DLD1 (cell line): ENCODE measurements around the gene NUP93.

ENCODE experiments used
- in situ Hi-C: cut with HindIII; loops from 2 replicates; pipeline ENCODE4 v1.10.0; 2017; ENCODE audit warnings: low sequenced_read_pairs

Gene NUP93

GRCh38 chr16:56885446-56886162 is 155.7 kb downstream of the NUP93 start:
- in situ Hi-C loops, result no loop called here

- in situ Hi-C loops, result no loop called here
Measured at GRCh38 chr16:56886296-56886695, 156.4 kb downstream of the NUP93 start.

DNA sequence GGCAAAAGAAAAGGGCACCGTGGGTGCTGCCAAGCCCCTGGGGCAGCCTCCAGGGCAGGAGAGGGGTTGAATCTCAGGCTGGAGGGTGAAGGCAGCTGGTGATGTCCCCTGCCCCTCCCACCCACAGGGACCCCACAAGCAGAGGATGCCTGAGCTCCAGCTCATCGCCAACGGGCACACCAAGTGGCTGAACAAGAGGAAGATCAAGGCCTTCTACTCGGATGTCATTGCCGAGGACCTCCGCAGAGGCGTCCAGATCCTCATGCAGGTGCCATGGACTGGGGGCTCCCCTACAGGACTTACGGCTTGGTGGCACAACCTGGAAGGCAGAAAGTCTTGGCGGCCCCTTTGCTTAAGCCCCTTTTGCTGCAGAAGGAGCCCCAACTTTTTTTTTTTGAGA is 156.9 kb downstream of the NUP93 start:
- in situ Hi-C loops, result no loop called here

GRCh38 chr16:56888806-56889205 is 158.9 kb downstream of the NUP93 start:
- in situ Hi-C loops, result no loop called here

- in situ Hi-C loops, result no loop called here
Measured at GRCh38 chr16:56889206-56889605, 159.3 kb downstream of the NUP93 start.

- in situ Hi-C loops, result no loop called here
Measured at GRCh38 chr16:56891685-56892084, 161.8 kb downstream of the NUP93 start.

- in situ Hi-C loops, result no loop called here
Measured at GRCh38 chr16:56892705-56893104, 162.8 kb downstream of the NUP93 start.

- in situ Hi-C loops, result no loop called here
Measured at GRCh38 chr16:56894331-56894917, 164.5 kb downstream of the NUP93 start.

GRCh38 chr16:56895813-56896212 is 165.9 kb downstream of the NUP93 start:
- in situ Hi-C loops, result no loop called here

DNA sequence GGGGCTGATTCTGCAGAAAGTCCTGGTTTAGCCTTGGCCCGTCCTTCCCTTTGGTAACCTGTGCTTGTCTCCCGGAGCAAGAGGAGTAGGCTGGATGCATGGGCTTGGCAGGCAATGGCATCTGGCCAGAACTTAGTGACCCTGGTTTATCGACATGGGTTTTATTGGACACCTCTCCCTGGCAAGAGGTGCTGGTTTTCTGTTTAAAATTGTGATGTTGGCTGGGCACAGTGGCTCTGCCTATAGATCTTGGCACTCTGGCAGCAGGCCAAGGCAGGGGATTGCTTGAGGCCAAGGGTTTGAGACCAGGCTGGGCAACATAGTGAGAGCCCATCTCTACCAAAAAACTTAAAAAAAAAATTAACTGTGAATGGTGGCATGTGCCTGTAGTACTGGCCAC is 166.3 kb downstream of the NUP93 start:
- in situ Hi-C loops, result no loop called here

DNA sequence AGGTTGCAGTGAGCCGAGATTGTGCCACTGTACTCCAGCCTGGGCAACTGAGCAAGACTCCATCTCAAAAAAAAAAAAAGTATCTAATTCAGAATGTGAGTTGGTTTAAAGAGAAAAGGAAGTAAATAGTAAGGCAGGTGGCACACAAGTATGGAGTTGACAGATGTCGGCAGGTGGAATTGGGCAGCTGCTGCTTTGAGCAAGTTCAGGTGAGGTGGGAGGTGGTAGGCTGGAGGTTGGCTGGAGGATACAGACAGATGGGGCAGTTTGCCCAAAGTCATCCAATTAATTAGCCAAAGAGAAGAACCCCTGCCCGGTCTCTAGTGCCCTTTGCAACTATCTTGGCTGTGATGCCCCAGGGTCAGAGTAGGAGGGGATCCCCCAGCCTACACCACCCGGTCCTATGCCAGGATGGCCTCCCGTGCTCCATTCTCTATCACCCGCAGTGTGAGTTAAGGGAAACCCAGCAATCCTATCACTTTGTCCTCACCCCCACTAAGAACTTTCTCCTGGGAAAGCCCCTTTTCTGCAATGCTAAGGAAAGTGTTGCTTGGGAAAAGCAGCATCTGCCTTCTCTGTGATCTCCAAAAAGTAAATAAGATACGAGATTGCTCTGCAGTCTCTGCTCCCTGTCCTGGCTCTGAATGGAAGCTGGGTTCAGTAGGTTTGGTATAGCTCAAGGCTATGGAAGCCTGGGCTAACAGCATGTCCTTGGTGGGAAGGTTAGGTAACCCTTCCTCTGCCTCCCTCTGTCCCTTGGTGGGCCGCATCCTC is 167.3 kb downstream of the NUP93 start:
- in situ Hi-C loops, result no loop called here

DNA sequence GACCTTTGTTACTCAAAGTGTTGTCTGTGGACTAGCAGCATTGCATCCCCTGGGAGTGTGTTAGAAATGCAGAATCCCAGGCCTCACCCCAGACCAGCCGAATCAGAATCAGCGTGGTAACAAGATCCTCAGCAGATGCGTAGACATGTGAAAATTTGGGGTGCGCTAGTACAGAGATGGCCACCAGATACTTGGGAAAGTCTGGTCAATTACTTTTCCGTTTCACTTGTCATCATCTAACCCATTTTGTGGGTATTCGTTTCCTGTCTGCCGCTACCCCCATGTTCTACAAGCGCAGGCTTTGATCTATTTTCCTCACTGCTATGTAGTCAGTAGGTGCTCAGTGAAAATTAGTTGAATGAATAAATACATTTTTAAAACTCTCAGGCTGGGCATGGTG is 168.9 kb downstream of the NUP93 start:
- in situ Hi-C loops, result no loop called here
